ENCODE measurements around the gene ADAP1. TPM values are rescaled to one million over a fixed set of nuclear protein-coding genes. Genes with fewer than 3 reads are reported as not detected.
A peak's percentile ranks its signal among the peaks of the same experiment; 100 is the strongest.

The ADAP1 gene
- total RNA-seq, 1 experiment from 2014 or later, result 11.7 TPM

DNA sequence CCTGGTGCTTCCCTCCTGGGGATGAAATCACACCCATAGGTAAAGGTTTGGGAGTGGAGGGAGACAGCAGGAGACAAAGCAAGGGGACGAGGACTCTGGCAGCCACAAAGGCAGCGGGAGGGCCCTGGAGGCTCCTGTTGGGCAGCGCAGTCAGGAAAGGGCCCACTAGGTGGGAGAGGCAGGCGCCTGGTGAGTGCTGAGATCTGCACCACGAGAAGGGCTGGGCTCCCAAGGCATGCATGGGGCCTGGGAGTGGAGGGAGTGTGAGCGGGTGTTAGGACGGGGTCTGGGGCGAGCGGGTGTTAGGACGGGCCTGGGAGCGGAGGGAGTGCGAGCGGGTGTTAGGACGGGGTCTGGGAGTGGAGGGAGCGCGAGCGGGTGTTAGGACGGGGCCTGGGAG, 65.1 kb downstream of the ADAP1 start:
- in situ Hi-C loops (cut with HindIII; ENCODE audit: low sequenced_read_pairs), result no loop called here
- no peak for DNase-seq (ENCODE audit: low spot score)

DNA sequence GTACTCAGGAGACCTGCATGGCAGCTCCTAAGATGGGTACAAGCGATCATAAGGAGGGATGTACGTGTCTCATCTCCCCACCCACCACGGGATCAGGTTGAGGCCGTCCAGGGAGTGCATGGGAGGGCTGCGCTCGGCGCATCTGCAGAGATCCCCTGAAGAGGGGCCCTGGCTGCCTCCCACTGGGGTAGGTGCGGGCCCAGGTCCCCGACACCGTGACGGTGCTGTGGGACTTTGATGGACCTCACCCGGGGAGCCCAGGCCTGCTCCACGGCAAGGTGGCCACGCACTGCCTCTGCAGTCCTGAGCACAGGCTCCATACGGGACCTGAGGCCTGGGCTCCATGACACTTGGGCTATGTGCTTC, 65.5 kb downstream of the ADAP1 start:
- DNase-seq (ENCODE audit: low spot score), result no peak
- in situ Hi-C loops (cut with HindIII; ENCODE audit: low sequenced_read_pairs), result no loop called here

DNA sequence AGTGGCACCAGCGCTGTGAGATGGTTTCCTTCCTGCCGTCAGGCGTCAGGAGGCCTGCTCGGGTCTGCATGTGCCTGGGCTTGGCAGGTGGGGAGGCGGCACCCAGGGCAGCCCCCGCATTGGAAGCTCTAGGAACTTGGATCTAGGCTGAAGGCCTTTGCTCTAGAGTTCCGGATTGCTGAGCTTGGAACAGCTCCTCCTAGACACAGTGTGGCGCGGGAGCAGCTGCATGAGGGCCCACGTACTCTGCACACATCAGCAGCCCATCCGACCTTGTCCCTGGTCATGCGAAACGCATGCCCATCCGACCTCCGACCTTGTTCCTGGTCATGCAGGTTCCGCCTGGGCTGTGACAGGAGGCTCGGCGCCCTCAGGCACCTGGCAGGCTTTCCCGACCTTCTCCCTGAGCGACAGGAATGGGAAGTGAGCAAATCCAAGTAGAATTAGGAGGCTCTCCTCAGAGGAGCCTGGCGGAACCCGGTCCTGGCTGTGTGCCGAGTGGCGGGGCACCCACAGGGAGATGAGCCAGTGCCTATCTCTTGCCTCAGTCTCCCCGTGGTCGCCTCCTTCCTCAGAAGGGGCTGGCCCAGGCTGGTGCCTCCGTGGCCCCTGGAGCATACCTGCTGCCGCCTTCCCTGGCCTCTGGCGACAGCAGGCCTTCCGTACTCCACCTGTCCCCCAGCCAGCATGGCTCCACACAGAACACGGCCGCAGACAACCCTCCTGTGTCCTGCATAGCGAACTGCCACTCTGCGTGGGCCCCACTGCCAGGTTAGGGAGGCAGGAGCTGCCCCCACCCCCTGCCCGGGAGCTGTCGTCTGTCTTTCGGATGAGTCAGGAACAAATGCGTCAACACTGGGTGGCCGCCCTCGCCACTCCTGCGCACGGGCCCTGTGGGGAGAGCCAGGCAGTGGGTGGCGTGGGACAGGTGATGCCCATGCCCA, 66.1 kb downstream of the ADAP1 start:
- no peak for DNase-seq (ENCODE audit: low spot score)
- in situ Hi-C loops (cut with HindIII; ENCODE audit: low sequenced_read_pairs), result no loop called here

DNA sequence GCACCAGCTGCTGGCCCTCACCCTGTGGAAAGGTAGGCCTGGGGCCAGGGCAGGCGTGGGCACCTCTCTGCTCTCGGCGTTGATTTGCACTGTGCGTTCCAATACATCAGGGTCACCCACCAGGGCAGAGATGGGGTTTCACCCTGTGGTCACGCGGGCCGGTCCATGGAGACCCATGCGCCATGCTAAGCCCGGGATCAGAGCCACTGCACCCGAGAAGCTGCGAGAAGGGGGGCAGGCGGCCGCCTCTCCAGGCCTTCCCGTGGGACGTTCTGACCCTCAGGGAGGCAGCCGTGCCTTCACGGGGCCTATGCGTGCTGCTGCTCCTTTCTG, 67.0 kb downstream of the ADAP1 start:
- in situ Hi-C loops (cut with HindIII; ENCODE audit: low sequenced_read_pairs), result no loop called here

DNA sequence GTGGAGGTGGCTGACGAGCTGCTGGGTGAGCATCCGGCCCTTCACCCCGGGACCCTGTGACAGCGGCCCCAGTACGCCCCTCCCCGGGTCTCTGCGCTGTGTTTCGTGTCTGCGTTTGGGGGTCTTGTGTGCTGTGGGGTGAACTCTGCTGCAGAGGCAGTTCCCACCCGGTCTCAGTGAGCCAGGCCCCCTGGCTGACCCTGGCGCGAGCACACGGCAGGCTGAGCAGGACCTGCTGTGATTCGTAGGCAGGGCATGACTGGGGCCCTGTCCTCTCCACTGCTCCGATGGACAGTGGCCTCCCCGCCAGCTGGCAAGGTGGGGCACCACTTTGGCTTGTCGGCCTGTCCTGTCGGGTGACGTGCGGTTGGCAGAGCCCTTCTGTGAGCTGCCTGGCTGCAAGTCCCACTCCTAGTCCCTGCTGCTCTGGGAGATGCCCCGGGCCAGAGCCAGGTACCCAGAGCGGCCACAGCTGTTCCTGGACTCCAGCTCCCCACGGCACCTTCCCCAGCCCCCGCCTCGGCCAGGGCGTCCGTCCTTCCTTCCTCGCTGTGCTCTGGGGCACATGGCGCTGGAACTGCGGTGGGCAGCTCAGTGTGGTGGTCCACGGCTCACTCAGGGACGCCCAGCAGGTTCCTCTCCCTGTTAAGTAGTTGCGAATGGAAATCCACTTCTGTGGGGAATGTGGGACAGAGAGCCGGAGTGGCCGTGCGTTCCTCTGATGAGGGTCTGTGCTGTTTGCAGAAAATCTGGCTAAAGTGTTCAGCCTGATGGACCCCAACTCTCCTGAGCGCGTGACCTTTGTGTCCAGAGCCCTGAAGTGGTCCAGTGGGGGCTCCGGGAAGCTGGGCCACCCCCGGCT, 67.6 kb downstream of the ADAP1 start:
- DNase-seq (ENCODE audit: low spot score), result peak; percentile 83

More for the DNA sequence above, 67.0 kb downstream of the ADAP1 start:
- no peak for DNase-seq (ENCODE audit: low spot score)

DNA sequence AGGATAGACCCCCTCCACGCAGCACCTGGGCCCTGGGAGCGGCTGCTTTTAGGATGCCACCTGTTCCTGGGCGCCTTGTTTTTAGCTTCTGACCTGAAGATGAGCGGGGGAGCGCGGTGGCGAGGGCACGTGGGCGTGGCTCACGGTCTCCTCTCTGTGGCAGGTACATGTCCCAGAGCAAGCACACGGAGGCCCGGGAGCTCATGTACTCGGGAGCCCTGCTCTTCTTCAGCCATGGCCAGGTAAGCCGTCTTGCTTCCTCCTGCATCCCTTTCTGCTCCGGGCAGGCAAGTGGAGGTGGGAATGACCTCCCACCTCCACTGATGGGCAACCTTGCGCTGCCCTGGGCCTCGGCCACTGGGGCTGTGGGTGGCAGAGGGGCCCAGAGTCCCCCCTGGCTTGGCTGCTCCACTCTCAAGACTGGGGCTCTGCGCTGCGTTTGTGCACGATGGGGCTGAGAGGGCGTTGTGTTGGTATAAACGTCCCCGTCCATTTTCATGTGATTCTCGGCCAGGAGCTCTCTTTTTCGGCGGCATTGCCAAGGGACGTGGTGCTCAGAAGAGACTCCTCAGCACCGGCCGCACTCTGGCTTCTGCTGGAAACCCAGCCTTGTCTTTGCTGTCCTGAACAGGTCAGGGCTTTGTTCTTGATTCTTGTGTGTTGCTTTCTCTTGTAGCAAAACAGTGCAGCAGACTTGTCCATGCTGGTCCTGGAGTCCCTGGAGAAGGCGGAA, 68.4 kb downstream of the ADAP1 start:
- in situ Hi-C loops (cut with HindIII; ENCODE audit: low sequenced_read_pairs), result no loop called here
- no peak for DNase-seq (ENCODE audit: low spot score)

More for the DNA sequence above, 67.6 kb downstream of the ADAP1 start:
- in situ Hi-C loops (cut with HindIII; ENCODE audit: low sequenced_read_pairs), result no loop called here

DNA sequence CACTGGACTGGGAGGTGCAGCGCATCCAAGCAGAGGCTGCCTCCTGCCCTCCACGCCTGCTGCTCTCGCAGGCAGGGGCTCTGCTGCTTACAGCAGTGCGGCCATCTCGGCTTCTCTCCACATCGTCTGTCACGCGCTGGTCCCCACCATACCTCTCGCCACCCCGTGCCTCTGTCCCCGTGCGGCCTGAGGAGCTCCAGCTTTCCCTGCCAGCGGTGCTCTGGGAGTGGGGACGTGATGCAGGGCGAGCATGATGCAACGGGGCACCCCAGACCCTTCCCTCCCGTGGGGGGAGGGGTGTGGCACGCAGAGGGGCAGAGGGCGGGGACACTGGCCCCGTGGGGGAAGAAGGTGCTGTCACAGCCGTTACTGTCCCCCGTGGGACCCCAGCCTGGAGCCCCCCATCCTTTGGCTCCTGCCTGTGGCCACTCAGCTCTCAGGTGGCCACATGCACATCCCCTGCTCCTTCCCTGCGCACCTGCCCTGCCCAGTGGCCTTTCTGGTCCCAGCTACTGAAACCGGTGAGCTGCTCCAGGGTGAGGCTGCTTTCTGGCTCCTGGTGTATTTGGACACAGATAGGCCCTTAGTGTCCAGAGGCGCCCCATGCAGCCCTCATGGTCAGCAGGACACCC, 69.1 kb downstream of the ADAP1 start:
- in situ Hi-C loops (cut with HindIII; ENCODE audit: low sequenced_read_pairs), result no loop called here
- DNase-seq (ENCODE audit: low spot score), result no peak

DNA sequence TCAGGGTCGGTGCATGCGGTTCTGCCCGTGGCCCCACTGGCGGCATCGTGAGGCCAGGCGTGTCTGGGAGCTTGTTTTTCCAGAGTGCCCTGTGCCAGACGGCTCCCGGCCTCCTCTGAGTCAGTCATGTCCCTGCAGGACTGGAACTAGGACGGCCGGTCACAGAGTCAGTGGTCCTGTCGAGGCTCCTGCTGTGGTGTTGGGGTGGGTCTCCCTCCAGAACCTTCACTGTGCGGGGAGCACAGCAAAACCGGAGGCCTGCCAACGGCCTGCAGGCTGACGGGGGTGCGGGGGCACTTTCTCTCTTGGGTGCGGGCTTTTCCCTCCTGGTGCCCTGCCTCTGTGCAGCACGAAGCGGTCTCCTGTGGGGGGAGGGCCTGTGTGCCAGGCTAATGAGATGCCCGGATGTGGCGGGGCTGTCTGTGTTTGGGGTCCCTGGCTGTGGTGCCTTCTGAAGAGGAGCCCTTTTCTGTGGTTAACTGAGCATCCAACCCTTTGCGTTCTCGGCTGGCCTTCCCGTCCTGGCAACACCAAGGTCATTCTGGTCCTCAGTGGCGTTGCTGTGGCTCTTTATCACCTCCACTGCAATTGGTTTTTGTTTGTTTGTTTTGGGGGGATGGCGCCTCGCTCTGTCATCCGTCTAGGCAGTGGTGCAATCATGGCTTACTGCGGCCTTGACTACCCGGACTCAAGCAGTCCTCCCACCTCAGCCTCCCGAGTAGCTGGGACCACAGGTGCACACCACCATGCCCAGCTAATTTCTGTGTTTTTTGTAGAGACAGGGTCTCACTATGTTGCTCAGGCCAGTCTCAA, 70.1 kb downstream of the ADAP1 start:
- DNase-seq (ENCODE audit: low spot score), result no peak

DNA sequence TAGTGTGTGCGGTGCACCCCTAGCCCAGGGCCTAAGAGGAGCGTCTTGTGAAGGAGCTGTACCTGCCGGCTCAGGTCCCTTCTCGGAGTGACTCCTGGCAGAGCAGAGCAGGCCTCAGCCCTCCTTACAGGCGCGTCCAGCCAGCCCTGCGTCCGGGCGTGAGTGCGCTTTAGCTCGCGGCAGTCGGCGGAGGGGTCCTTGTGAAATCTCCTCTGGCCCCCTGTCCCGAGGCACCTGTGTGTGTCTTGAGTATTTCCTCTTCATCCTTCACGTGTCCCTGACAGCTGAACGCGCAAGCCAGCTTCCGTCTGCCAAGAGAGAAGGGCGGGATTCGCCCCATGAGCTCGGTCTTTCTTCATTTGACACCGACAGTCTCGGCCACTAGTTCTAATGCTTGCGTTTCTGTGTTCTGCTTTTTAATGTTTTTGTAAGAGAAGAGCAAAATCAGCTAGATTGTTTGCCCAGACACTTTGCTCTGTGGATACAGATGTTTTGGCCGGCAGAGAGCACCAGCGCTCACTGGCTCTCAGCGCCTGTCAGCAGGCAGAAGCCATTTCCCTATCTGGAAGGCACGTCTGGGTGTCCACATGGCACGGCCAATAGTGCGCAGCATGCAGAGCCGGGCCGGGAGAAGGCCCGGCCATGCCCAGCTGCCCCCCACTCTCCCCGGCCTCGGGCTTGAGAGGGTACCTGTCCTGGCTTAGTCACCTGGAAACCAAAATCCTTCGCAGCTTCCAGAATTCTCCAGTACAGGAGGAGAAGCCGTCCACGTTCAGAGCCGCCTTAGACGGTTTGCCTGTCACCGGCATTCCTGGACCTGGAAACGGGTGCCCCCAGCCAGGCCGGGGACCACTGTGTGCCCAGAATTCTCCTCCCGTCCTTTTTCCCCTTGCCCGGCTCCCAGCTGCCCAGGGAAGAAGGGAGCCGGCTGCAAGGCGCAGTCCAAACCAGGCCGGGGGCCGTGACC, 71.1 kb downstream of the ADAP1 start:
- in situ Hi-C loops (cut with HindIII; ENCODE audit: low sequenced_read_pairs), result no loop called here
- peak; percentile 48 for DNase-seq (ENCODE audit: low spot score)

More for the DNA sequence above, 70.1 kb downstream of the ADAP1 start:
- in situ Hi-C loops (cut with HindIII; ENCODE audit: low sequenced_read_pairs), result no loop called here

DNA sequence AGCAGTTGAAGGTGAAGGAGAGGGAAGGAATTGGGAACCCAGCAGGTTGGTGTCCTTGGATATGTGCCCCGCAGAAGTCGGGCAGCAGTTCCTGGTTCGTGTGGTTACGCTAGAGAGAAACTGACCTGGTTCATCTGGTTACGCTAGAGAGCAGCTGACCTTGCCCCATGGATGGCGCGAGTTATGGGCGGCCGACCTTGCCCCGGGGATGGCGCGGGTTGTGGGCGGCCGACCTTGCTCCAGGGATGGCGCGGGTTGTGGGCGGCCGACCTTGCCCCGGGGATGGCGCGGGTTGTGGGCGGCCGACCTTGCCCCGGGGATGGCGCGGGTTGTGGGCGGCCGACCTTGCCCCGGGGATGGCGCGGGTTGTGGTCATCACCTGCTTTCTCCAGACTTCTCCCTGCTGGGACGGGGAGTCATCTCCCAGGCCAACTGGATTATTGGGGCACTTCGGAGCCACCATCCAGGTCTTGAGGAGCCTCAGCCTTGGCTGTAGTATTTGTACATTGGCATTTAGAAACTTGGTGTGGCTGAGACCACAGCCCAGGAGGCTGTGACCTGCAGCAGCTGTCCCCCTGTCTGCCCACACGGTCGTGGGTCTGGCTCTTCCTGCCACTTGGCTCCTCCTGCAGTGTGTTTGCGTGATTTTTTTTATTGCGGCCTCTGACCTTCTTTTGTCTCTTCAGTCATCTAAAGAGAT, 72.0 kb downstream of the ADAP1 start:
- in situ Hi-C loops (cut with HindIII; ENCODE audit: low sequenced_read_pairs), result no loop called here
- DNase-seq (ENCODE audit: low spot score), result no peak

DNA sequence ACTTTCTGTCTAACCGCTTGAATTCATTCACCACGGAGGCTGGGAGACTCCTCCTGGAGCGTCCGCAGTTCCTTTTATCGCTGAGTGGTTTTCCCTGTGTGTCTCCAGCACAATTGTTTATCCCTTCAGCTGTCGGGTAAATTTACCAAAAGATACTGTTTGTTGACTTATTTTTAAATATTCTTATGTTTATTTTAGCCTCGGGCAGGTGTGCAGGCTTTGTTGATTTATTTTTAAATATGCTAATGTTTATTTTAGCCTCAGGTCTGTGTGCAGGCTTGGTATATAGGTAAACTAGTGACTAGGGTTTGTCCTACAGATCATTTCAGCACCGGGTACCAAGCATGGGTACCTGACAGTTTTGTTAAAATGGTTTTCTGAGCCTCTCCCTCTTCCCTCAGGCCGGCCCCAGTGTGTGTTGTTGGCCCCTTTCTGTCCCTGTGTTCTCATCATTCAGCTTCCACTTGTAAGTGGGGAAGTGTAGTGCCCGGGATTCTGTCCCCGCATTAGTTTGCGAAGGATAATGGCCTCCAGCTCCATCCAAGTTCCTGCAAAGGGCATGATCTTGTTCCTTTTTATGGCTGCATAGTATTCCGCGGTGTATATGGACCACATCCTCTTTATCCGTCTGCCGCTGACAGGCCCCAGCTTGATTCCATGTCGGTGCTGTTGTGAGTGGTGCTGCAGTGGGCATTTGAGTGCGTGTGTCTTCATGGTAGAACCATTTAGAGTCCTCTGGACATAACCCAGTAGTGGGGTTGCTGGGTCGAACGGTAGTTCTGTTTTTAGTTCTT, 72.8 kb downstream of the ADAP1 start:
- in situ Hi-C loops (cut with HindIII; ENCODE audit: low sequenced_read_pairs), result no loop called here
- DNase-seq (ENCODE audit: low spot score), result no peak

DNA sequence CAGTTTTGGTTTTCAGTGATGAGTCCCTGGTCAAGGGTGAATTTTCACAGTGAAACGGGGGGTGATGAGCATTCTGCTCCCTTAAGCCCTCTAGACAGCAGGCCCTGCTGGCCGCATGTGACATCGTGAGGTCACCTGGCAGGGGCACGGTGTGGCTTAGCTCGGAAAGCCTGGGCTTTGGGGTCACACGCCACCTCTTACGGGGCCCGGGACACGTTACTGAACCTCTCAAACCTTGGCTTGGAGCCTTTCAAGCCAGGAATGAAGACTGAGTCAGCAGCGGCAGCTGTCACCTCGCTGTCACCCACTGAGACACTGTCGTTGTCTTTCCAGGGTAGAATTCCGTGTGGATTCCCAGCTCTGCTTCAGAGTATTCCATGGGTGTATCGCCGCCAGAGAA, 74.0 kb downstream of the ADAP1 start:
- peak; percentile 36 for DNase-seq (ENCODE audit: low spot score)
- in situ Hi-C loops (cut with HindIII; ENCODE audit: low sequenced_read_pairs), result no loop called here

DNA sequence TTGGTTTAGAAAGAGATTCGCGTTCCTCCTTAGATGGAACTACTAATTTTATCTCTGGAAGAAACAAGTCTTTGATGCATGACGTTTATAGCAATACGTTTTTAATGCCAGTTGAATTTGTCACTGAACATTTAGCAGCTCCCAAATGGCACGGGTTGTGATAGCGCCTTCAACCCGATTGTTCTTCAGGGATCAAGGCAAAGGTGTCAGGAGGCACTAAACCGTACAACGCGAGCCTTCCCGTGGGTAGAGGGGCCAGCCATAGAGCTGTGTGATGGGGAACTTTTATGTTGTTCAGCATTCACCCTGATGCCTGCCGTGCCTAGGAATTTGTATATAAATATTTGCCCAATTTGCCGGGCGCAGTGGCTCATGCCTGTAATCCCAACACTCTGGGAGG, 74.8 kb downstream of the ADAP1 start:
- in situ Hi-C loops (cut with HindIII; ENCODE audit: low sequenced_read_pairs), result no loop called here
- no peak for DNase-seq (ENCODE audit: low spot score)

DNA sequence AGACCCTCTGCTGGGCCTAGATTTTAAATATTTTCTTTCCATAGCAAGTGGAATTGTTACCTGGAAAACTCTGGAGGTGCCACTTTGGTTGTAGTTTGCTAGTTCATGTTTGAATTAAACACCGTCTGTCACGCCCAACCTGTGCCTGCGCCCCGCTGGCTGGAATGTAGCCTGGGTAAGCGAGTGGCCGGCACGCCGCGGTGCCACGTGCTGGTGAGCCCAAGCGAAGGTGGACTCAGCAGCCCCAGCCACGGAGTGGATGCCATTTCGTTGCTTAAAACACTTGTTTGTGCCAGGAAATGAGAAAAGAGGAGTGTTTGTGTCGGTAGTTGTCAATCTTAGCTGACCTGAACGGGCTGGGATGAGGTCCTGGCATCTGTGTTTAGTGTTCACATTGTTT, 75.4 kb downstream of the ADAP1 start:
- peak; percentile 40 for DNase-seq (ENCODE audit: low spot score)
- in situ Hi-C loops (cut with HindIII; ENCODE audit: low sequenced_read_pairs), result no loop called here

DNA sequence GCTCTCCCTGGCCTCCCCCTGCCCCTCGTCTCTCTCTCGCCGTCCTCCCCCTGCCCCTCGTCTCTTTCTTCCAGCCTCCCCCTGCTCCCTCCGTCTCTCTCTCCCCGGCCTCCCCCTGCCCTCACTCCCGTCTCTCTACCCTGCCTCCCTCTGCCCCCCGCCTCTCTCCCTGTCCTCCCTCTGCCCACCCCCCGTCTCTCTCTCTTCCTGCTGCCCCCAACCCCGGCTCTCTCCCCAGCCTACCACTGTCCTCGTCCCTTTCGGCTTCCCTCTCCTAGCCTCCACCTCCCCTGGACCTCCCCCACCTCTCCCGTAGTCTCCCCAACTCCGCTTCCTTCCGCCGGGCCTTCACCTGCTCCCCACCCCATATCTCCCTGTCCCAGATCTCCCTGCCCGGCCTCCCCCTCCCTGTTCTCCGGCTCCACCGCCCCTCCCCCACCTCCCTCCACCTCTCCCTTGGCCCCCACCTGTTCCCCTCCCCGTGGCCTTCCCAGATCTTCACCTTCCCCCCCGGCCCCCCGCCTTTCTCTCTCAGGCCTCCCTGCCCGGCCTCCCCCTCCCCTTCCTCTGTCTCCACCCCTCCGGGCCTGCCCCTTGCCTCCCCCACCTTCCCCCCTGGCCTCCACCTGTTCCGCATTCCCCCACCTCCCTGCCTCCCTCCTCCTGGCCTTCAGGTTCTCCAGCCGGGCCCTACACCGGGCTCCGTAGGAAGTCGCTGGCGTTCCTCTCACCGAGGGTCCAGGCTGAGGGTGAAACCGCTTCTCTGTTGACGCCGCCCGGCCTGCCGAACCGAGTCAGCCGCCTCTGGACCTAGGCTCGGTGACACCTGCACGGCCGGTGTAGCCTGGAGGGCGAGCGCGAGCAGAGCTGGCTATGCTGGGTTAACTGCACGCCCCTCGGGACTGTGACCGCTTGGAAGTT, 76.9 kb downstream of the ADAP1 start:
- in situ Hi-C loops (cut with HindIII; ENCODE audit: low sequenced_read_pairs), result no loop called here
- no peak for DNase-seq (ENCODE audit: low spot score)
